ENCODE data around the gene LY6G5C. TPM values are rescaled to one million over a fixed set of nuclear protein-coding genes. Genes with fewer than 3 reads are reported as not detected.

Gene LY6G5C
- total and polyA plus RNA-seq, 9 of the 15 experiments (the other 6 are each of a cell fraction or from before 2014, with no cell fraction given) = 0.10 to 0.67 (median 0.46) TPM; not detected in 4

- ATAC-seq (no peak), FAIRE-seq (no peak), DNase-seq (ENCODE audit: extremely low read depth in 1 of 4, low spot score in 3 of 4) (no peak)
- intact Hi-C loops (cut with micrococcal nuclease) = no loop called here
- H3K4me2 ChIP-seq (ENCODE audit: insufficient read depth, low read length) = no peak overlapping the region
- in situ Hi-C loops (cut with MboI) = no loop called here
- ChIA-PET POLR2A (interaction anchor here (0.6 to 12.4 kb wide), 8 partner anchors 9 to 165 kb away, joined by 3 to 274 read pairs (median 4); partner anchors contain the start of genes BAG6, C6orf47 and GPANK1), CTCF (ENCODE audit: low intra/inter-chr PET ratio) (no interaction called here)
- peaks cover 67% of the 10 kb centered on the region for H3K79me2 ChIP-seq (ENCODE audit: control insufficient read depth, insufficient read depth, low read length)
- peaks cover 10 to 18% of the 10 kb centered on the region in 2 experiments for H3K4me1 ChIP-seq (replicated peaks in 1 of 2; ENCODE audit: control insufficient read depth in 2 of 2, insufficient read depth in 2 of 2, low read length in 2 of 2)
- no TSS peak for BruUV-seq (replicated peaks)
- H3K9ac ChIP-seq (ENCODE audit: insufficient read depth in 1 of 2, low read depth in 2 of 2, low read length in 2 of 2) = peak overlapping the region in 1 of 2 experiments; percentile 39; a peak in 1 of 4 replicates
- H3K27me3 ChIP-seq (ENCODE audit: control insufficient read depth in 2 of 2, insufficient read depth in 2 of 2, low read length in 2 of 2) = no peaks in the 10 kb centered on the region
- peaks cover 100% of the 10 kb centered on the region for H3K36me3 ChIP-seq (ENCODE audit: control insufficient read depth, insufficient read depth, low read length)
- H2AFZ ChIP-seq (ENCODE audit: low read depth, low read length) = no peak overlapping the region
- no peak overlapping the region for H3K4me3 ChIP-seq
- no peaks in the 10 kb centered on the region for H3K9me3 ChIP-seq (replicated peaks; ENCODE audit: control insufficient read depth, insufficient read depth, low read depth, low read length)
- TF ChIP-seq ZBTB26 (CRISPR knock-in tag; IDR thresholded peaks at IDR 0.05) = 0 out of 2 replicates have a peak, but pooled peaks have one; percentile 36
- TF ChIP-seq TEAD4 (IDR thresholded peaks at IDR 0.05; ENCODE audit: low read length) = no peak
- TF ChIP-seq TEAD4 (CRISPR knock-in tag; IDR thresholded peaks at IDR 0.05; ENCODE audit: borderline replicate concordance) = no peak
- no peak overlapping the region for H3K27ac ChIP-seq (ENCODE audit: extremely low read depth, low read depth, low read length)
- H4K20me1 ChIP-seq (replicated peaks; ENCODE audit: control insufficient read depth, insufficient read depth, low read length) = peaks cover 30% of the 10 kb centered on the region
- WGBS (ENCODE audit: insufficient coverage, low coverage, missing lambda C conversion rate) = 96% methylated on average over 8 of the region's 10 CpGs
- H3K9me1 ChIP-seq (ENCODE audit: control insufficient read depth, insufficient read depth, low read length) = peaks cover 11% of the 10 kb centered on the region
Measured at GRCh38 chr6:31626952-31627351, 53.9 kb downstream of the LY6G5C start.

Small RNA genes within 50 kb of the gene (microRNA-seq; reads per million reads assigned to microRNA genes)
- 1.3 reads per million, percentile 14 among the genes with 10 or more reads in this experiment for gene MIR4646 (ENCODE audit: borderline microRNAs expressed)
- 0.46 reads per million for gene MIR6832 (ENCODE audit: borderline microRNAs expressed)

Small RNA genes within 50 kb of the gene (small RNA-seq; reads per million reads assigned to genes)
- gene LY6G6D (not detected), gene MIR4646 (not detected), gene MIR6832 (not detected), gene RF00019 (not detected)

Other genes starting within 250 kb of the LY6G5C start
Only the 7 nearest of the 38 such genes appear.
- gene APOM, start 25.2 kb downstream of the LY6G5C start, total RNA-seq (2014; rRNA removed) = 5.7 and 6.6 TPM in 2 replicates
- 10.4 and 10.8 TPM in 2 replicates for gene APOM, start 25.2 kb downstream of the LY6G5C start, total RNA-seq (2014; rRNA removed; fragmentation: Illumina TruSeq; extraction: Trizol)
- 6.6 and 7.1 TPM in 2 replicates for gene APOM, start 25.2 kb downstream of the LY6G5C start, total RNA-seq (2015; rRNA removed; fragmentation: Illumina TruSeq; extraction: Trizol)
- gene APOM, start 25.2 kb downstream of the LY6G5C start, total RNA-seq (2021) = 9.7 and 10.1 TPM in 2 replicates
- gene APOM, start 25.2 kb downstream of the LY6G5C start, polyA plus RNA-seq (2011; rRNA removed) = 7.7 and 8.6 TPM in 2 replicates
- gene APOM, start 25.2 kb downstream of the LY6G5C start, polyA plus RNA-seq (2014; fragmentation: Illumina TruSeq; extraction: Trizol) = 13.1 and 17.4 TPM in 2 replicates
- 10 to 100 TPM; 23.9 to 24.3 TPM for gene APOM, start 25.2 kb downstream of the LY6G5C start, polyA plus RNA-seq (2014; fragmentation: Nextera tagmentation; extraction: Ambion mirVana)
- 10.1 and 13.5 TPM in 2 replicates for gene APOM, start 25.2 kb downstream of the LY6G5C start, polyA plus RNA-seq (2014; rRNA removed)
- gene C6orf47, start 20.3 kb downstream of the LY6G5C start, total RNA-seq (2014; rRNA removed) = 43.8 and 44.3 TPM in 2 replicates
- 24.7 and 24.9 TPM in 2 replicates for gene C6orf47, start 20.3 kb downstream of the LY6G5C start, total RNA-seq (2014; rRNA removed; fragmentation: Illumina TruSeq; extraction: Trizol)
- gene C6orf47, start 20.3 kb downstream of the LY6G5C start, total RNA-seq (2015; rRNA removed; fragmentation: Illumina TruSeq; extraction: Trizol) = 39.3 and 41.0 TPM in 2 replicates
- 28.0 and 33.2 TPM in 2 replicates for gene C6orf47, start 20.3 kb downstream of the LY6G5C start, total RNA-seq (2021)
- 11.0 and 14.6 TPM in 2 replicates for gene C6orf47, start 20.3 kb downstream of the LY6G5C start, polyA plus RNA-seq (2011; rRNA removed)
- 27.0 and 33.8 TPM in 2 replicates for gene C6orf47, start 20.3 kb downstream of the LY6G5C start, polyA plus RNA-seq (2014; fragmentation: Illumina TruSeq; extraction: Trizol)
- gene C6orf47, start 20.3 kb downstream of the LY6G5C start, polyA plus RNA-seq (2014; fragmentation: Nextera tagmentation; extraction: Ambion mirVana) = under 1 TPM; 0.14 to 0.27 TPM
- 38.1 and 38.7 TPM in 2 replicates for gene C6orf47, start 20.3 kb downstream of the LY6G5C start, polyA plus RNA-seq (2014; rRNA removed)
- gene GPANK1, start 16.1 kb downstream of the LY6G5C start, total RNA-seq (2014; rRNA removed) = 63.9 and 66.3 TPM in 2 replicates
- 33.8 and 41.2 TPM in 2 replicates for gene GPANK1, start 16.1 kb downstream of the LY6G5C start, total RNA-seq (2014; rRNA removed; fragmentation: Illumina TruSeq; extraction: Trizol)
- gene GPANK1, start 16.1 kb downstream of the LY6G5C start, total RNA-seq (2015; rRNA removed; fragmentation: Illumina TruSeq; extraction: Trizol) = 46.3 and 47.4 TPM in 2 replicates
- 54.6 and 55.4 TPM in 2 replicates for gene GPANK1, start 16.1 kb downstream of the LY6G5C start, total RNA-seq (2021)
- gene GPANK1, start 16.1 kb downstream of the LY6G5C start, polyA plus RNA-seq (2011; rRNA removed) = 41.7 and 42.6 TPM in 2 replicates
- 97.0 and 111 TPM in 2 replicates for gene GPANK1, start 16.1 kb downstream of the LY6G5C start, polyA plus RNA-seq (2014; fragmentation: Illumina TruSeq; extraction: Trizol)
- 10 to 100 TPM; 32.2 to 38.0 TPM for gene GPANK1, start 16.1 kb downstream of the LY6G5C start, polyA plus RNA-seq (2014; fragmentation: Nextera tagmentation; extraction: Ambion mirVana)
- gene GPANK1, start 16.1 kb downstream of the LY6G5C start, polyA plus RNA-seq (2014; rRNA removed) = 77.8 and 92.2 TPM in 2 replicates
- 540 and 633 TPM in 2 replicates for gene CSNK2B, start 15.0 kb downstream of the LY6G5C start, total RNA-seq (2014; rRNA removed)
- 434 and 461 TPM in 2 replicates for gene CSNK2B, start 15.0 kb downstream of the LY6G5C start, total RNA-seq (2014; rRNA removed; fragmentation: Illumina TruSeq; extraction: Trizol)
- gene CSNK2B, start 15.0 kb downstream of the LY6G5C start, total RNA-seq (2015; rRNA removed; fragmentation: Illumina TruSeq; extraction: Trizol) = 501 and 527 TPM in 2 replicates
- gene CSNK2B, start 15.0 kb downstream of the LY6G5C start, total RNA-seq (2021) = 512 and 529 TPM in 2 replicates
- 120 and 179 TPM in 2 replicates for gene CSNK2B, start 15.0 kb downstream of the LY6G5C start, polyA plus RNA-seq (2011; rRNA removed)
- gene CSNK2B, start 15.0 kb downstream of the LY6G5C start, polyA plus RNA-seq (2014; fragmentation: Illumina TruSeq; extraction: Trizol) = 1,018 and 1,126 TPM in 2 replicates
- gene CSNK2B, start 15.0 kb downstream of the LY6G5C start, polyA plus RNA-seq (2014; fragmentation: Nextera tagmentation; extraction: Ambion mirVana) = 100 to 1,000 TPM; 870 to 972 TPM
- gene CSNK2B, start 15.0 kb downstream of the LY6G5C start, polyA plus RNA-seq (2014; rRNA removed) = 237 and 259 TPM in 2 replicates
- 6.0 and 6.3 TPM in 2 replicates for gene LY6G5B, start 11.1 kb downstream of the LY6G5C start, total RNA-seq (2014; rRNA removed)
- gene LY6G5B, start 11.1 kb downstream of the LY6G5C start, total RNA-seq (2014; rRNA removed; fragmentation: Illumina TruSeq; extraction: Trizol) = 7.5 and 9.0 TPM in 2 replicates
- gene LY6G5B, start 11.1 kb downstream of the LY6G5C start, total RNA-seq (2015; rRNA removed; fragmentation: Illumina TruSeq; extraction: Trizol) = 6.0 and 7.9 TPM in 2 replicates
- 18.4 and 24.6 TPM in 2 replicates for gene LY6G5B, start 11.1 kb downstream of the LY6G5C start, total RNA-seq (2021)
- gene LY6G5B, start 11.1 kb downstream of the LY6G5C start, polyA plus RNA-seq (2011; rRNA removed) = 14.6 and 22.5 TPM in 2 replicates
- gene LY6G5B, start 11.1 kb downstream of the LY6G5C start, polyA plus RNA-seq (2014; fragmentation: Illumina TruSeq; extraction: Trizol) = 25.9 and 27.0 TPM in 2 replicates
- gene LY6G5B, start 11.1 kb downstream of the LY6G5C start, polyA plus RNA-seq (2014; fragmentation: Nextera tagmentation; extraction: Ambion mirVana) = 1 to 10 TPM; 6.6 to 7.2 TPM
- 16.8 and 19.9 TPM in 2 replicates for gene LY6G5B, start 11.1 kb downstream of the LY6G5C start, polyA plus RNA-seq (2014; rRNA removed)
- 104 and 131 TPM in 2 replicates for gene ABHD16A, start 22.3 kb upstream of the LY6G5C start, total RNA-seq (2014; rRNA removed)
- gene ABHD16A, start 22.3 kb upstream of the LY6G5C start, total RNA-seq (2014; rRNA removed; fragmentation: Illumina TruSeq; extraction: Trizol) = 61.6 and 75.6 TPM in 2 replicates
- 81.6 and 82.8 TPM in 2 replicates for gene ABHD16A, start 22.3 kb upstream of the LY6G5C start, total RNA-seq (2015; rRNA removed; fragmentation: Illumina TruSeq; extraction: Trizol)
- gene ABHD16A, start 22.3 kb upstream of the LY6G5C start, total RNA-seq (2021) = 104 and 106 TPM in 2 replicates
- gene ABHD16A, start 22.3 kb upstream of the LY6G5C start, polyA plus RNA-seq (2011; rRNA removed) = 113 and 137 TPM in 2 replicates
- 70.0 and 79.3 TPM in 2 replicates for gene ABHD16A, start 22.3 kb upstream of the LY6G5C start, polyA plus RNA-seq (2014; fragmentation: Illumina TruSeq; extraction: Trizol)
- gene ABHD16A, start 22.3 kb upstream of the LY6G5C start, polyA plus RNA-seq (2014; fragmentation: Nextera tagmentation; extraction: Ambion mirVana) = 10 to 100 TPM; 25.8 to 49.7 TPM
- 120 and 122 TPM in 2 replicates for gene ABHD16A, start 22.3 kb upstream of the LY6G5C start, polyA plus RNA-seq (2014; rRNA removed)
- gene LY6G6F, start 25.8 kb upstream of the LY6G5C start, total RNA-seq (2014; rRNA removed) = 0.50 TPM in 1 of 2 replicates, not detected in the other
- 0.35 TPM in 1 of 2 replicates, not detected in the other for gene LY6G6F, start 25.8 kb upstream of the LY6G5C start, total RNA-seq (2014; rRNA removed; fragmentation: Illumina TruSeq; extraction: Trizol)
- gene LY6G6F, start 25.8 kb upstream of the LY6G5C start, total RNA-seq (2015; rRNA removed; fragmentation: Illumina TruSeq; extraction: Trizol) = 0.14 TPM in 1 of 2 replicates, not detected in the other
- 0.18 TPM in 1 of 2 replicates, not detected in the other for gene LY6G6F, start 25.8 kb upstream of the LY6G5C start, total RNA-seq (2021)
- 0.20 TPM in 1 of 2 replicates, not detected in the other for gene LY6G6F, start 25.8 kb upstream of the LY6G5C start, polyA plus RNA-seq (2011; rRNA removed)
- 0.33 and 0.39 TPM in 2 replicates for gene LY6G6F, start 25.8 kb upstream of the LY6G5C start, polyA plus RNA-seq (2014; fragmentation: Illumina TruSeq; extraction: Trizol)
- under 1 TPM; 0.28 to 0.49 TPM for gene LY6G6F, start 25.8 kb upstream of the LY6G5C start, polyA plus RNA-seq (2014; fragmentation: Nextera tagmentation; extraction: Ambion mirVana)
- gene LY6G6F, start 25.8 kb upstream of the LY6G5C start, polyA plus RNA-seq (2014; rRNA removed) = 1.1 TPM in 1 of 2 replicates, not detected in the other